SK-N-SH treated with all-trans-retinoic acid at 6 μM for 48 hours (cell line): ENCODE data around the gene NRGN.
A peak's percentile ranks its signal among the peaks of the same experiment; 100 is the strongest.

ENCODE experiments used
- ATAC-seq: fragments of 200-7000 bp; cut with Tn5 transposase; 3 replicates; pipeline ENCODE4 v1.9.1; 2020; ENCODE audit warnings: mild to moderate bottlenecking, moderate library complexity
- ARNTL ChIP-seq: fragments of 450-650 bp; formaldehyde crosslinking; IDR thresholded peaks from 2 replicates; pipeline ENCODE4 v1.5.0; 2020; ENCODE audit warnings: low read depth, mild to moderate bottlenecking, moderate library complexity, borderline replicate concordance
- BACH2 ChIP-seq: fragments of 250-450 bp; sonication (Bioruptor Pico); IDR thresholded peaks from 2 replicates; pipeline ENCODE4 v1.9.0; 2021; ENCODE audit warnings: mild to moderate bottlenecking, borderline replicate concordance
- CSDC2 ChIP-seq: fragments of 250-450 bp; sonication (Bioruptor Pico); IDR thresholded peaks from 2 replicates; pipeline ENCODE4 v1.5.0; 2020; ENCODE audit warnings: mild to moderate bottlenecking, moderate library complexity
- CSRNP3 ChIP-seq: fragments of 250-450 bp; sonication (Bioruptor Pico); IDR thresholded peaks from 2 replicates; pipeline ENCODE4 v1.5.1; 2021; ENCODE audit warnings: mild to moderate bottlenecking, moderate library complexity
- ESRRG ChIP-seq: fragments of 250-450 bp; sonication (Bioruptor Pico); IDR thresholded peaks from 2 replicates; pipeline ENCODE4 v1.6.1; 2021; ENCODE audit warnings: mild to moderate bottlenecking
- GLIS3 ChIP-seq: fragments of 250-450 bp; sonication (Bioruptor Pico); IDR thresholded peaks from 2 replicates; pipeline ENCODE4 v1.5.0; 2020; ENCODE audit warnings: mild to moderate bottlenecking, moderate library complexity
- ISL1 ChIP-seq: fragments of 250-450 bp; sonication (Bioruptor Pico); IDR thresholded peaks from 2 replicates; pipeline ENCODE4 v2.1.2; 2022; ENCODE audit warnings: mild to moderate bottlenecking, moderate library complexity
- PATZ1 ChIP-seq: fragments of 250-450 bp; sonication (Bioruptor Pico); IDR thresholded peaks from 2 replicates; pipeline ENCODE4 v1.8.0; 2020; ENCODE audit warnings: mild to moderate bottlenecking, moderate library complexity, borderline replicate concordance
- PPARA ChIP-seq: fragments of 250-450 bp; sonication (Bioruptor Pico); IDR thresholded peaks from 2 replicates; pipeline ENCODE4 v1.5.0; 2020; ENCODE audit warnings: mild to moderate bottlenecking, borderline replicate concordance
- RARB ChIP-seq: fragments of 250-450 bp; sonication (Bioruptor Pico); IDR thresholded peaks from 2 replicates; pipeline ENCODE4 v1.8.0; 2021; ENCODE audit warnings: mild to moderate bottlenecking, moderate library complexity
- TCF4 ChIP-seq: fragments of 250-450 bp; sonication (Bioruptor Pico); IDR thresholded peaks from 2 replicates; pipeline ENCODE4 v1.8.0; 2021; ENCODE audit warnings: mild to moderate bottlenecking, moderate library complexity, borderline replicate concordance
- TOX ChIP-seq: fragments of 250-450 bp; sonication (Bioruptor Pico); IDR thresholded peaks from 2 replicates; pipeline ENCODE4 v1.8.0; 2021; ENCODE audit warnings: mild to moderate bottlenecking, moderate library complexity, borderline replicate concordance
- ZC3H10 ChIP-seq: fragments of 250-450 bp; sonication (Bioruptor Pico); IDR thresholded peaks from 2 replicates; pipeline ENCODE4 v1.5.1; 2021; ENCODE audit warnings: mild to moderate bottlenecking, moderate library complexity
- ZFP3 ChIP-seq: fragments of 250-450 bp; sonication (Bioruptor Pico); IDR thresholded peaks from 2 replicates; pipeline ENCODE4 v1.5.0; 2020; ENCODE audit warnings: mild to moderate bottlenecking, moderate library complexity
- ZNF565 ChIP-seq: fragments of 450-650 bp; formaldehyde crosslinking; conservative IDR thresholded peaks from 2 replicates; pipeline ENCODE4 v1.5.0; 2020; ENCODE audit warnings: low read depth, mild to moderate bottlenecking, moderate library complexity
- ZNF8 ChIP-seq: fragments of 450-650 bp; formaldehyde crosslinking; IDR thresholded peaks from 2 replicates; pipeline ENCODE4 v1.5.0; 2020; ENCODE audit warnings: mild to moderate bottlenecking, moderate library complexity
- TF ChIP-seq, protein P1 (sequence below): fragments of 250-450 bp; sonication (Bioruptor Pico); IDR thresholded peaks from 2 replicates; pipeline ENCODE4 v1.8.0; 2021; ENCODE audit warnings: low read depth, mild to moderate bottlenecking, moderate library complexity, borderline replicate concordance
- TF ChIP-seq, protein P2 (sequence below): fragments of 250-450 bp; sonication (Bioruptor Pico); IDR thresholded peaks from 2 replicates; pipeline ENCODE4 v1.5.1; 2020; ENCODE audit warnings: low read depth, mild to moderate bottlenecking, moderate library complexity

Gene NRGN

GRCh38 chr11:124793466-124794278 is 53.9 kb downstream of the NRGN start:
- peak; percentile 90 for ATAC-seq
- TF ChIP-seq BACH2 (CRISPR knock-in tag) (no peak), TOX (CRISPR knock-in tag) (no peak), RARB (CRISPR knock-in tag) (no peak), PPARA (no peak), ARNTL (CRISPR knock-in tag) (no peak), ZNF8 (CRISPR knock-in tag) (no peak), ZC3H10 (CRISPR knock-in tag) (no peak), ISL1 (CRISPR knock-in tag) (no peak)
- TF ChIP-seq, protein P1, sequence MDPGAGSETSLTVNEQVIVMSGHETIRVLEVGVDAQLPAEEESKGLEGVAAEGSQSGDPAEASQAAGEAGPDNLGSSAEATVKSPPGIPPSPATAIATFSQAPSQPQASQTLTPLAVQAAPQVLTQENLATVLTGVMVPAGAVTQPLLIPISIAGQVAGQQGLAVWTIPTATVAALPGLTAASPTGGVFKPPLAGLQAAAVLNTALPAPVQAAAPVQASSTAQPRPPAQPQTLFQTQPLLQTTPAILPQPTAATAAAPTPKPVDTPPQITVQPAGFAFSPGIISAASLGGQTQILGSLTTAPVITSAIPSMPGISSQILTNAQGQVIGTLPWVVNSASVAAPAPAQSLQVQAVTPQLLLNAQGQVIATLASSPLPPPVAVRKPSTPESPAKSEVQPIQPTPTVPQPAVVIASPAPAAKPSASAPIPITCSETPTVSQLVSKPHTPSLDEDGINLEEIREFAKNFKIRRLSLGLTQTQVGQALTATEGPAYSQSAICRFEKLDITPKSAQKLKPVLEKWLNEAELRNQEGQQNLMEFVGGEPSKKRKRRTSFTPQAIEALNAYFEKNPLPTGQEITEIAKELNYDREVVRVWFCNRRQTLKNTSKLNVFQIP (CRISPR knock-in tag) = no peak

DNA sequence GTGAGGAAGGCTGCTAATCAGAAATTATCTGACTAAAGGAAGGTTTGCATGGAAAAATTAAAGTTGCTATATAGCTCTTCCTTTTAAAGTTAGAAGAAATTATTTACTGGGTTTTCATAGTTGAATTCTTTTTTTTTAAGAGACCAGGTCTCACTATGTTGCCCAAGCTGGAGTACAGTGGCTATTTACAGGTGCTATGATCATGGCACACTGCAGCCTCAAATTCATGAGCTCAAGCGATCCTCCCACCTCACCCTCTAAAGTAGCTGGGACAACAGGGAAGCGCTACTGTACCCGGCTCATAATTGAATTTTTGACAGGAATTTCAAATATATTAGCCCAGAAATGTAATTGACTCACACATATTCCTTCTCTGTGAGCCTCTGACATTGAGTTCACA is 56.6 kb downstream of the NRGN start:
- TF ChIP-seq PATZ1 = no peak
- TF ChIP-seq ZC3H10 (CRISPR knock-in tag) = no peak
- no peak for TF ChIP-seq RARB (CRISPR knock-in tag)
- no peak for TF ChIP-seq TOX (CRISPR knock-in tag)
- TF ChIP-seq CSRNP3 = no peak
- no peak for TF ChIP-seq TCF4
- TF ChIP-seq ZNF8 (CRISPR knock-in tag) = no peak
- no peak for TF ChIP-seq ESRRG (CRISPR knock-in tag)
- no peak for TF ChIP-seq ARNTL (CRISPR knock-in tag)
- no peak for TF ChIP-seq ZNF565 (CRISPR knock-in tag)
- TF ChIP-seq ZFP3 (CRISPR knock-in tag) = no peak
- TF ChIP-seq, protein P2, sequence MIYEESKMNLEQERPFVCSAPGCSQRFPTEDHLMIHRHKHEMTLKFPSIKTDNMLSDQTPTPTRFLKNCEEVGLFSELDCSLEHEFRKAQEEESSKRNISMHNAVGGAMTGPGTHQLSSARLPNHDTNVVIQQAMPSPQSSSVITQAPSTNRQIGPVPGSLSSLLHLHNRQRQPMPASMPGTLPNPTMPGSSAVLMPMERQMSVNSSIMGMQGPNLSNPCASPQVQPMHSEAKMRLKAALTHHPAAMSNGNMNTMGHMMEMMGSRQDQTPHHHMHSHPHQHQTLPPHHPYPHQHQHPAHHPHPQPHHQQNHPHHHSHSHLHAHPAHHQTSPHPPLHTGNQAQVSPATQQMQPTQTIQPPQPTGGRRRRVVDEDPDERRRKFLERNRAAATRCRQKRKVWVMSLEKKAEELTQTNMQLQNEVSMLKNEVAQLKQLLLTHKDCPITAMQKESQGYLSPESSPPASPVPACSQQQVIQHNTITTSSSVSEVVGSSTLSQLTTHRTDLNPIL (CRISPR knock-in tag) = no peak
- TF ChIP-seq, protein P1 (CRISPR knock-in tag) = no peak
- TF ChIP-seq CSDC2 (CRISPR knock-in tag) = no peak
- no peak for TF ChIP-seq GLIS3 (CRISPR knock-in tag)

More for the DNA sequence above, 56.6 kb downstream of the NRGN start:
- ATAC-seq = no peak
